Osteocyte (in vitro differentiated cells): ENCODE data around the gene TSHR. TPM values are rescaled to one million over a fixed set of nuclear protein-coding genes. Genes with fewer than 3 reads are reported as not detected.

Source experiments
- DNase-seq: peaks from one replicate; pipeline ENCODE4 v3.0.0; 2021; ENCODE audit warnings: mixed read lengths; ENCODE audit not compliant: unreplicated experiment; ENCODE audit errors: extremely low spot score
- H3K27ac Mint-ChIP-seq: one replicate; pipeline ENCODE4 v1.8.0; 2021; ENCODE audit warnings: mild to moderate bottlenecking, mixed read lengths; ENCODE audit not compliant: unreplicated experiment
- H3K27me3 Mint-ChIP-seq: one replicate; pipeline ENCODE4 v1.8.0; 2021; ENCODE audit warnings: mixed read lengths; ENCODE audit not compliant: unreplicated experiment
- H3K36me3 Mint-ChIP-seq: one replicate; pipeline ENCODE4 v1.8.0; 2021; ENCODE audit warnings: mixed read lengths; ENCODE audit not compliant: unreplicated experiment
- H3K4me1 Mint-ChIP-seq: one replicate; pipeline ENCODE4 v1.8.0; 2021; ENCODE audit warnings: mixed read lengths; ENCODE audit not compliant: unreplicated experiment
- H3K4me3 Mint-ChIP-seq: one replicate; pipeline ENCODE4 v1.8.0; 2021; ENCODE audit warnings: mild to moderate bottlenecking, moderate library complexity, mixed read lengths; ENCODE audit not compliant: unreplicated experiment
- H3K9me3 Mint-ChIP-seq: one replicate; pipeline ENCODE4 v1.8.0; 2021; ENCODE audit warnings: mixed read lengths; ENCODE audit not compliant: unreplicated experiment
- total RNA-seq: library from RNA; stranded (reverse); gene quantifications from 2 replicates; pipeline ENCODE4 v1.2.1, GENCODE V29; 2021
- TF ChIP-seq, protein P1 (sequence below): fragments of 200-600 bp; sonication (generic); IDR thresholded peaks from 2 replicates; pipeline ENCODE4 v1.5.0; 2021; ENCODE audit warnings: antibody characterized with exemption, mild to moderate bottlenecking, moderate library complexity

Gene TSHR
- total RNA-seq, 1 donor from 2014 or later, result not detected

DNA sequence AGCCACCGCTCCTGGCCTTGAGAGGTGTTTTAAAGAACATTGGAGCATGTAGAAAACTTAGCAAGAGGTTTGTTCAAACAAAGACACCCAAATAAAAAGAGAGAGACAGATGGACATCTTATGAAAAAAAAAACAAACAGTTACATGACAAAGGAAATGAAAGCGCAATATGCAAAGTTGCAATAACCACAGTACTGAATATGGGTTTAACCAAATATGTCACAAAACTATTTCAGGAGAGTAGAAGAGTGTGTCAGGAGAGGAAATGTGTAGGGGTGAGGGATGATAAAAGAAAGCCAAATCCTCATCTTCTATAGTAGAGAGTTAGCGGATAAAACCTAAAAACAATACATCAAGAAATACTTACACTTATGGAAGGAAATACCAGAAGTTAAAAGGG is 166.9 kb downstream of the TSHR start:
- Mint-ChIP-seq H3K4me1 (no peaks in the 10 kb centered on the region), H3K9me3 (no peaks in the 10 kb centered on the region), H3K36me3 (no peaks in the 10 kb centered on the region), H3K27ac (no peak overlapping the region), H3K27me3 (peaks cover 2% of the 10 kb centered on the region), H3K4me3 (no peak overlapping the region)
- no peak for DNase-seq
- TF ChIP-seq, protein P1, sequence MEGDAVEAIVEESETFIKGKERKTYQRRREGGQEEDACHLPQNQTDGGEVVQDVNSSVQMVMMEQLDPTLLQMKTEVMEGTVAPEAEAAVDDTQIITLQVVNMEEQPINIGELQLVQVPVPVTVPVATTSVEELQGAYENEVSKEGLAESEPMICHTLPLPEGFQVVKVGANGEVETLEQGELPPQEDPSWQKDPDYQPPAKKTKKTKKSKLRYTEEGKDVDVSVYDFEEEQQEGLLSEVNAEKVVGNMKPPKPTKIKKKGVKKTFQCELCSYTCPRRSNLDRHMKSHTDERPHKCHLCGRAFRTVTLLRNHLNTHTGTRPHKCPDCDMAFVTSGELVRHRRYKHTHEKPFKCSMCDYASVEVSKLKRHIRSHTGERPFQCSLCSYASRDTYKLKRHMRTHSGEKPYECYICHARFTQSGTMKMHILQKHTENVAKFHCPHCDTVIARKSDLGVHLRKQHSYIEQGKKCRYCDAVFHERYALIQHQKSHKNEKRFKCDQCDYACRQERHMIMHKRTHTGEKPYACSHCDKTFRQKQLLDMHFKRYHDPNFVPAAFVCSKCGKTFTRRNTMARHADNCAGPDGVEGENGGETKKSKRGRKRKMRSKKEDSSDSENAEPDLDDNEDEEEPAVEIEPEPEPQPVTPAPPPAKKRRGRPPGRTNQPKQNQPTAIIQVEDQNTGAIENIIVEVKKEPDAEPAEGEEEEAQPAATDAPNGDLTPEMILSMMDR, result no peak

DNA sequence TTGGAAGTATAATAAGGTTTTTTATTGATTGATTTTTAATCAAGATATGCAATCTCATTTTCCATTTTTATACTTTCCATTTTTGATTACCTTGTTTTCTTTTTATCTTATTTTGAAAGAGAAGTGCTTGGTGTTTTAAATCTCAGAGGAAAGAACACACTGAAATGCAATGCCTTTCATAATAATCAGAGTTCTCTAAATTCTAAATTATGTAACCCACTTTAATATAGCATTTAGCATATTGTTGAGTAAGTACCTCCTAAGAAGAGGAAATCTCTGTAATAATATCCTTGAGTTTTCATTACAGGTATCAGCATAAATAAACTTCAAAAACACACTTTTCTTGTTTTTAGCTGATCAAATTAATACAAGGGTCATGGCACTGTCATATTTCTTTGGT is 168.4 kb downstream of the TSHR start:
- Mint-ChIP-seq H3K9me3 (no peaks in the 10 kb centered on the region), H3K36me3 (no peaks in the 10 kb centered on the region), H3K27me3 (peaks cover 2% of the 10 kb centered on the region), H3K4me1 (no peaks in the 10 kb centered on the region), H3K27ac (no peak overlapping the region), H3K4me3 (no peak overlapping the region)
- DNase-seq, result no peak
- TF ChIP-seq, protein P1, result no peak

DNA sequence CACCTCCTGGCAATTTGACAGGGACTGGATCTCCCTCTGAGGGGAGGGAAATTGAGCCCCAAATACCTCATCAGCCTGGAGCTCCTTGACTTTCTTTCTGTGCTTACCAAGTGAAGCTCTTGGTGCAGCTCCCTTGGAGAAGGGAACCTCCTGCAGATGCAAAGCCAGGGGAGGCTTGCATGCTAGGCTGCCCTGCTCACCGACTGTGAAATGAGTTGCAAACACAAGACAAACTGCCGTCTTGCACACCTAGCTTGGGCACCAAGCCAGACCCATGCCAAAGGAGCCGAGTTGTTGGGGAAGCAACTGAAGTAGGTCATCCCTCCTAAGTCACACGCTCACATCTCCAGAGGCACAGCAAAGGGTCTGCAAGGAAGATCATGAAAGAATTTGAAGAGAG is 170.1 kb downstream of the TSHR start:
- Mint-ChIP-seq H3K4me1 (no peaks in the 10 kb centered on the region), H3K4me3 (no peak overlapping the region), H3K27ac (no peak overlapping the region), H3K9me3 (no peaks in the 10 kb centered on the region), H3K27me3 (peaks cover 2% of the 10 kb centered on the region), H3K36me3 (no peaks in the 10 kb centered on the region)
- no peak for DNase-seq
- TF ChIP-seq, protein P1, result no peak

DNA sequence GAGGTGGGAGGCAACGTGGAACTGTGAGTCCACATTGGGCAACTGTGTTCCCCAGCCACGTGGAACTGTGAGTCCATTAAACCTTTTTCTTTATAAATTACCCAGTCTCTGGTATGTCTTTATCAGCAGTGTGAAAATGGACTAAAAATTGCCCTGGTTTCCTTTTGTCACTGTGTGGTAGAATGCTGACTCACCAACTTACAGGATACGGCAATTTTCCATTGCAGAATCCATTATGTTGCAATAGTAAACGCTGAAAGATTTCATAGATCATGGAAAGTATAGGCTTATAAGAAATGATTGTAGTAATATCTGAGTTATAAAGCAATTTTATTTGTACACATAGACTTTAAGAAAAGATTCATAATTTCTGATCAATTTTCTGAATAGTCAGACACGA is 172.4 kb downstream of the TSHR start:
- Mint-ChIP-seq H3K4me3 (no peak overlapping the region), H3K4me1 (no peaks in the 10 kb centered on the region), H3K9me3 (no peaks in the 10 kb centered on the region), H3K27ac (no peak overlapping the region), H3K36me3 (no peaks in the 10 kb centered on the region), H3K27me3 (peaks cover 2% of the 10 kb centered on the region)
- TF ChIP-seq, protein P1, result no peak
- DNase-seq, result no peak

DNA sequence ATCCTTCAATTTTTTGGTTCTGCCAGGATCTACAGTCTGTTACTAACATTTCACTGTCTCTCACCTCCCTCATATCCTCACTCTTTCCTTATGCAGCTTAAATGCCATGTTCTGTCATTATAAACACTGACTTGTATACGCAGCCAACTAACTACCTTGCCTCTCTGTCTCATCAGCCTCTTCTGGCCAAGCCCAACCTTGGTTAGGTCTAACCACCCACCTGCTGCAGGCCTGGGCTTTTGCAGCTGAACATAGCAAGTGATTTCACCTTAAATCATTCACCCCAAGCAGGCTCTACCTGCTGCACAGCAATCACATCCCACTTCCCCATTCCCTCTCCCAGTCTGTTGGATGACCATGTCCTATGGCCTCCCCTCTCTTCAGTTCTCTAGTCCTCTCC is 173.8 kb downstream of the TSHR start:
- H3K4me1 Mint-ChIP-seq, result no peaks in the 10 kb centered on the region

More for the DNA sequence above, 173.8 kb downstream of the TSHR start:
- Mint-ChIP-seq H3K36me3 (no peaks in the 10 kb centered on the region), H3K9me3 (no peaks in the 10 kb centered on the region), H3K27me3 (peaks cover 2% of the 10 kb centered on the region), H3K27ac (no peak overlapping the region), H3K4me3 (no peak overlapping the region)
- TF ChIP-seq, protein P1, result no peak
- no peak for DNase-seq
